ENCODE measurements around the gene UBXN4. TPM values are rescaled to one million over a fixed set of nuclear protein-coding genes. Genes with fewer than 3 reads are reported as not detected.
"Not testable (repeated sequence)": the region's sequence is repeated elsewhere in the genome, so short reads cannot be mapped to it uniquely, and the experiment has no call there.

UBXN4 gene, protein sequence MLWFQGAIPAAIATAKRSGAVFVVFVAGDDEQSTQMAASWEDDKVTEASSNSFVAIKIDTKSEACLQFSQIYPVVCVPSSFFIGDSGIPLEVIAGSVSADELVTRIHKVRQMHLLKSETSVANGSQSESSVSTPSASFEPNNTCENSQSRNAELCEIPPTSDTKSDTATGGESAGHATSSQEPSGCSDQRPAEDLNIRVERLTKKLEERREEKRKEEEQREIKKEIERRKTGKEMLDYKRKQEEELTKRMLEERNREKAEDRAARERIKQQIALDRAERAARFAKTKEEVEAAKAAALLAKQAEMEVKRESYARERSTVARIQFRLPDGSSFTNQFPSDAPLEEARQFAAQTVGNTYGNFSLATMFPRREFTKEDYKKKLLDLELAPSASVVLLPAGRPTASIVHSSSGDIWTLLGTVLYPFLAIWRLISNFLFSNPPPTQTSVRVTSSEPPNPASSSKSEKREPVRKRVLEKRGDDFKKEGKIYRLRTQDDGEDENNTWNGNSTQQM
- total RNA-seq (100 to 1,000 TPM; 142 TPM), polyA plus RNA-seq (100 to 1,000 TPM in 2 of 3 donors, 10 to 100 TPM in 1; 89.4 to 117 (median 110) TPM), total RNA-seq (145 to 220 (median 157) reads per million in 6 experiments)

DNA sequence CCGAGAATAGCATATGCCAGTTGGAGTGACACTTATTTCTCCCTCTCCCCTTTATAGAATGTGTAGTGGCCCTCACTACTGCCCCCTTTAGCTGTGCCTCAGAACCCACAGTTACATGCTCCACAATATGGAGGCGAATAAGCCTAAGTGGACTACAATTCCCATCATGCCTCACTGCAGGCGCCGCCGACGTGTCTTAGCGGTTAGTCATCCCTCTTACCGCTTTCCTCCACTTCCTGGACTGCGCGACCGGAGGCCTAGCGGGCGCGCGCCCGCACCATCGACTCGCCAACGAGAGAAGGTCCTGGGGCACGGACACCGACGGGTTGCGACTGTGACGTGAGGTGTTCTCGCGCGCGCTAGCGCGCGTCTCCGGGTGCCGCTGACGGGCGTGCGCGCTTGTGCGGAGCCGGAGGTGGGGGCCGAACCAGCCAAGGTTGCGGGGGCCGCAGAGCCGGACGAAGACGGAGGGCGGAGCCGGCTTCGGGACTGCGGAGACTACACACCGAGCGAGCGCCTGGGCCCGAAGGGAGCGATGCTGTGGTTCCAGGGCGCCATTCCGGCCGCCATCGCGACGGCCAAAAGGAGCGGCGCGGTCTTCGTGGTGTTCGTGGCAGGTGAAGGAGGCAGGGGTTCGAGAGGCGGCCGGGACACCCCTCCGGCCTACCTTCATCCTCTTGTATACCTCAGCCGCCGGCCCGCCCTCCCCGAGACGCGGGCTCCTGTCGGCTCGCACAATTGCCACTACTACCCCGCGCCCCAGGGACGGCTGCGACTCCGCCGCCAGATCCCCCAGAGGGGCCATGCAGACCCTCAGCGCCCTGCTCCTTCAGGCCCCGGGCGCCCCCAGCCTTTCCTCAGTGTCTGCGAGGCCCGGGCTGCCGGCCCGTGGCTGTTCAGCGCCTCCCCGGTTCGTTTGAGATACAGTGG is at the start of gene UBXN4:
UBXN4 (plus strand) TSS at position 461 of the 930 bp plus-strand sequence; CDS start at position 536, 75 bp downstream.
- POLR2A ChIA-PET, result interaction anchor here (0.6 to 1.5 kb wide), 14 partner anchors 9 to 823 kb away, joined by 3 to 9 read pairs (median 4); partner anchors contain the start of genes CCNT2, MCM6 and ZRANB3
- peaks cover 0 to 4% (median 0%) of the 10 kb centered on the region in 9 donors for H3K9me3 Mint-ChIP-seq
- no peaks in the 10 kb centered on the region for H3K27me3 Mint-ChIP-seq
- H3K4me1 Mint-ChIP-seq, result peaks cover 24 to 42% (median 39%) of the 10 kb centered on the region in 4 donors
- H3K4me3 Mint-ChIP-seq, result peak within 1 kb of the TSS; percentile 90 to 99 (median 97)
- DNase-seq, result peak; percentile 78 to 98 (median 90)
- peak within 1 kb of the TSS; percentile 91 to 98 (median 98) for H3K27ac Mint-ChIP-seq
- H3K36me3 Mint-ChIP-seq, result peaks cover 0 to 13% (median 2%) of the 10 kb centered on the region in 3 donors
- ATAC-seq, result peak; percentile 90 to 91

DNA sequence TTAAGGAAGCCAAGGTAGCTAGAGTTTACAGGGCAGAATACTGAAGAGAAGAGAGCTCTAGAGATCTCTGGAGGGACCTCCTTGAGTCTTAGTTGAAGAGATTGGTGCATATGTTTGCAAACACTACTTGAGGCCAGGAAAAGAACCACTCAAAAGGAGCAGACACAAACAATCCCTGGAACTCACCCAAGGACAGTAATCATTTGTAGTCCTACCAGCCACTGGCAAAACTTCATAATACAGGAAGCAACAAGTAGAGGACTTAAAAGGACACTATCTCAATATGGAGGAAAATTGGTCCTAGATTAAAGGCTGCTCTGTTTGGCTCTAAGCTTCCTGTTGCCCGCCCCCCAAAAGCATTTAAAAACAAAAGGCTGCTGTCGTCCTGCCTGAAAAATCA is 46.9 kb upstream of the UBXN4 start:
- Mint-ChIP-seq H3K36me3 (peaks cover 10 to 25% (median 15%) of the 10 kb centered on the region in 3 donors), H3K9me3 (no peaks in the 10 kb centered on the region), H3K27me3 (no peaks in the 10 kb centered on the region), H3K4me3 (no peak overlapping the region), H3K27ac (peak overlapping the region in 9 of 10 donors; percentile 5 to 89 (median 52)), H3K4me1 (peaks cover 10 to 40% (median 31%) of the 10 kb centered on the region in 4 donors)
- DNase-seq (no peak), ATAC-seq (no peak)
- POLR2A ChIA-PET, result no interaction called here

DNA sequence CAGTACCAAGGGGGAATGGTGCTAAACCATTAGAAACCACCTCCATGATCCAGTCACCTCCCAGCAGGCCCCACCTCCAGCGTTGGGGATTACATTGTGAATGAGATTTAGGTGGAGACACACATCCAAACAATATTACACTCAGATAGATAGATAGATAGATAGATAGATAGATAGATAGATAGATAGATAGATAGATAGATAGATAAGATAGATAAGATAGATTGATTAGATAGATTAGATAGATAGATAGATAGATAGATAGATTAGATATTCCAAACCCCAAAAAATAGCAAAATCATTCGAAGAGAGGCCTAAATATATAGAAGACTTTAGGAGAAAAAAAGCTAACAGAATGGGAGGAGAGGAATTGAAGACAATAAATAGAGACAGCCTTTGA is 42.8 kb upstream of the UBXN4 start:
- DNase-seq, result no peak
- no peaks in the 10 kb centered on the region for H3K27me3 Mint-ChIP-seq
- no peak for ATAC-seq
- peaks cover 5 to 15% (median 12%) of the 10 kb centered on the region in 4 donors for H3K4me1 Mint-ChIP-seq
- H3K9me3 Mint-ChIP-seq, result no peaks in the 10 kb centered on the region
- POLR2A ChIA-PET, result no interaction called here
- H3K36me3 Mint-ChIP-seq, result peaks cover 10 to 30% (median 13%) of the 10 kb centered on the region in 3 donors
- H3K27ac Mint-ChIP-seq, result no peak overlapping the region
- H3K4me3 Mint-ChIP-seq, result no peak overlapping the region

DNA sequence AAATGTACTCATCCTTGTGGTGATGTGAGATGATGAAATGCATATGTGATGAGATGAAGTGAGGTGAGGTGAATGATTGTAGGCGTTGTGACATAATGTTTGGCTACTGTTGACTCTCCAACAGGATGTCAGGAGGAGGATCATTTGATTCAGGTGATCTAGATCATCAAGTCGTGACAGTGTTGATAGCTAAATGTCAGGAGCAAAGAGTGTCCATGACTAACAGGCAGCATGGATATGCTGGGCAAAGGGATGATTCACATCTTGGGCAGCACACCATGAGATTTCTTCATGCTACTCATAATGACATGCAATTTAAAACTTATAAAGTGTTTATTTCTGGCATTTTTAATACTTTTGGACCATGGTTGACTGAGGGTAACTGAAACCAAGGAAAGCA is 40.2 kb upstream of the UBXN4 start:
- DNase-seq (no peak), ATAC-seq (no peak)
- Mint-ChIP-seq H3K36me3 (peaks cover 0 to 12% (median 0%) of the 10 kb centered on the region in 3 donors), H3K9me3 (no peaks in the 10 kb centered on the region), H3K4me1 (no peaks in the 10 kb centered on the region), H3K27me3 (no peaks in the 10 kb centered on the region), H3K4me3 (no peak overlapping the region), H3K27ac (peak overlapping the region in 1 of 10 donors; percentile 25)
- POLR2A ChIA-PET, result no interaction called here

DNA sequence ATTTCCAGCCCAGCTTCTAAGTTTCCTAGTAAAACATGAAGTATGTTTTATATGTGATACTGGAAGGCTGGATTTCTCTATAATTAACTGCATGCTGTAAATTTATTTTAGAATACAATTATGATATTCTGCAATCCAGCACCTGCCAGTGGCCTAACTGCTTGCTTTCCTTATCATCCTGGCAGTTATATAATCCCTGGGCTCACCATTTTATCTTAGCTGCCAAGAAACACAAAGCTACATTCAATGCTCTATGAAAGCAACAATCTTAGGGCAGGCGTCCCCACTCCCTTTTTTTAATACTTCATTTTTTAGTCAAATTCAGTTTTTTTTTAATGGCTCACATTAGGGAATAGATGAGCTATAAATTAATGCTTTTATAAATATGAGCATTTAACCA is 38.4 kb upstream of the UBXN4 start:
- ATAC-seq, result no peak
- Mint-ChIP-seq H3K4me1 (no peaks in the 10 kb centered on the region), H3K27ac (no peak overlapping the region), H3K9me3 (no peaks in the 10 kb centered on the region), H3K27me3 (no peaks in the 10 kb centered on the region), H3K4me3 (no peak overlapping the region), H3K36me3 (peaks cover 0 to 5% (median 0%) of the 10 kb centered on the region in 3 donors)
- no peak for DNase-seq
- POLR2A ChIA-PET, result interaction anchor here (0.6 kb wide), 1 partner anchor 555 kb away, joined by 5 read pairs; no protein-coding TSS in a partner anchor

DNA sequence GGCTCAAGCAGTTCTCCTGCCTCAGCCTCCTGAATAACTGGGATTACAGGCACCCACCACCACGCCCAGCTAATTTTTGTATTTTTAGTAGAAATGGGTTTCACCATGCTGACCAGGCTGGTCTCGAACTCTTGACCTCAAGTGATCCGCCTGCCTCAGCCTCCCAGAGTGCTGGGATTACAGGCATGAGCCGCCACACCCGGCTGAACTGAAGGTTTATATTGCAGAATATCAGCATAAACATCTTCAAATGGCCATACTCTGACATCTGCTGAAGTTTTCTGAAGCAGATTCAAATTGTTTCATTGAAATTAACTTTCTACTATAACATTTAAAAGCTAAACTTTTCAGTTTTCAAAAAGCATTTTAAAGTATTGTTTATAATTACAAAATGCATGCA is 37.6 kb upstream of the UBXN4 start:
- DNase-seq, H3K27me3 Mint-ChIP-seq, H3K9me3 Mint-ChIP-seq, H3K36me3 Mint-ChIP-seq, POLR2A ChIA-PET, H3K4me1 Mint-ChIP-seq, H3K27ac Mint-ChIP-seq, ATAC-seq, H3K4me3 Mint-ChIP-seq: not testable (repeated sequence)

DNA sequence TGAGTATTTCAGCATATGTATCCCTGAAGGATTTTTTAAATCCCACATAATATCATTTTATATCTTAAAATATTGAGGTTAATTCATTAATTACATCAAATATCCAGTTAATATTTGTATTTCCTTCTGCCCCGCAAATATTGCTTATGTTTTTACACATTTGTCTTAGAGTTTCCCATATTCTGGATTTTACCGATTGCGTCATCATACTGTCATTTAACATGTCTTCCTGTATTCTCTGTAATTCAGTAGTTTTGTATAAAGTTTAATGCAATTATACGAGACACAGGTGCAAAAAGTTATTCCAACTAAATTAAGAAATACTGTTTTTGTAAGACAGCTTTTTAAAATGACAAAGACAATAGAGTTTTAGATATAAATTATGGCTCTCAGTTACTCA is 33.5 kb upstream of the UBXN4 start:
- Mint-ChIP-seq H3K4me1 (peaks cover 0 to 5% (median 1%) of the 10 kb centered on the region in 4 donors), H3K9me3 (no peaks in the 10 kb centered on the region), H3K4me3 (no peak overlapping the region), H3K27me3 (no peaks in the 10 kb centered on the region), H3K27ac (no peak overlapping the region), H3K36me3 (peaks cover 0 to 16% (median 5%) of the 10 kb centered on the region in 3 donors)
- POLR2A ChIA-PET, result interaction anchor here (0.6 kb wide), 1 partner anchor 94 kb away, joined by 5 read pairs; no protein-coding TSS in a partner anchor
- no peak for ATAC-seq
- DNase-seq, result no peak

DNA sequence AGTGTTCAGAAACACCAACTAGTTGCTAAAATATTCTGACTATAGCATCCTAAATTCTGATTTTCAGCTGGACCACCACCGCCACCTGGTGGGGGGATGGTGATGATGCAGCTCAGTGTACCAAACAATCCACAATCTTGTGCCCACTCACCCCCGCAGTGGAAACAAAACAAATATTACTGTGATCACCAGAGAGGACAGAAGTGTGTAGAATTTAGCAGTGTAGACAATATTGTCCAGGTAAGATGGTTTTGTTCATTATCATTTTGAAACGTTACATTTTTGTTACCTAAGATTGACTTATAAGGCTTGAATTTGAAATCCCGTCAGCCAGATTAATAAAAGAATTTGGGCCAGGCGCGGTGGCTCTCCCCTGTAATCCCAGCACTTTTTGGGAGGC is 31.7 kb upstream of the UBXN4 start:
- DNase-seq (peak; percentile 52 to 83 (median 72)), ATAC-seq (peak; percentile 62 to 64)
- Mint-ChIP-seq H3K36me3 (peaks cover 2 to 30% (median 5%) of the 10 kb centered on the region in 3 donors), H3K4me3 (no peak overlapping the region), H3K27ac (peak overlapping the region in 3 of 10 donors; percentile 0 to 16 (median 14)), H3K4me1 (peaks cover 0 to 5% (median 1%) of the 10 kb centered on the region in 4 donors), H3K9me3 (no peaks in the 10 kb centered on the region), H3K27me3 (no peaks in the 10 kb centered on the region)
- POLR2A ChIA-PET, result interaction anchor here (0.9 to 1.5 kb wide), 5 partner anchors 31 to 706 kb away, joined by 3 to 6 read pairs (median 4); partner anchors contain the start of genes R3HDM1 and UBXN4

DNA sequence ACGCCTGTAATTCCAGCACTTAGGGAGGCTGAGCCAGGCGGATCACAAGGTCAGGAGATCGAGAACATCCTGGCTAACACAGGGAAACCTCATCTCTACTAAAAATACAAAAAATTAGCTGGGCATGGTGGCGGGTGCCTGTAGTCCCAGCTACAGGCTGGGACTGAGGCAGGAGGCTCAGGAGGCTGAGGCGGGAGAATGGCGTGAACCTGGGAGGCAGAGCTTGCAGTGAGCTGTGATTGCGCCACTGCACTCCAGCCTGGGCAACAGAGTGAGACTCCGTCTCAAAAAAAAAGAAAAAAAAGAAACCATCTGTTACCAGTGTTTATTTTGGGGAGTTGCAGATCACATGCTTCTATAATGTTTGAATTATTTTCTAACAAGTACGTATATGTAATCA is 26.6 kb upstream of the UBXN4 start:
- peaks cover under 1 to 54% (median 8%) of the 10 kb centered on the region in 3 donors for H3K36me3 Mint-ChIP-seq
- H3K4me1 Mint-ChIP-seq, H3K9me3 Mint-ChIP-seq, H3K27ac Mint-ChIP-seq, H3K4me3 Mint-ChIP-seq, POLR2A ChIA-PET, DNase-seq, H3K27me3 Mint-ChIP-seq, ATAC-seq: not testable (repeated sequence)

DNA sequence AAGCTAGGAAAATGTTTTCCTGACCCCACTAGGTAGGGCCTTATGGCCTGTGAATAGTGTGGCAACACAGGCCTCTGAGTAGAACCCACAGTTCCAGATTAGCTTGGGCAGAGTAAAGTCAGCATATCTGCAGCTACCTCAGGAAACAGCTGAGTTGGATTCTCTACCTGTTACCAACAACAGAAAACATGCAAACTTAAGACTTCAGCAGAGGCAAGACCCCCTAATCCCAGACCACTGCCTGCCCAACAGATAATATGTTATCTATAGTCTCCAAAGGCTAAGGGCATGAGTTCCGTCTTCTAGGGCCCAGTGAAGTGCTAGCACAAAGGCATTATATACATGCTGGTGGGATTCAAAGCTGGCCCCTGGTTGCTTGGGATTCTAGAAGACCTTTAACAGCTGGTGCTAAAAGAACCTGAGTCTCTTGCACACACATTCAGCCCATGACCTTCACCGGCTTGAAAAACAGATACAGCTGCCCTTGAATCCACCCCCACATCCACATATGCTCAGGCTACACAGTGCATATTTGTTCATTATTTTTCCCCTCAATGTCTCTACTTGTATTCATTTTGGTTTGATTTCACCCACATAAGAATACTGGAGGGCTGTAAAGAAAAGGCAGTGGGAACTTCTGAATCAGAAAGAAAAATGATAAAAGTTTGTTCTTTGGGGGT is 13.5 kb upstream of the UBXN4 start:
- Mint-ChIP-seq H3K27ac (peak overlapping the region in 3 of 10 donors; percentile 45 to 59 (median 56)), H3K4me1 (peaks cover 5 to 9% (median 9%) of the 10 kb centered on the region in 4 donors), H3K27me3 (no peaks in the 10 kb centered on the region), H3K9me3 (peaks cover 0 to 1% (median 0%) of the 10 kb centered on the region in 9 donors), H3K36me3 (peaks cover 0 to 24% (median 6%) of the 10 kb centered on the region in 3 donors), H3K4me3 (no peak overlapping the region)
- DNase-seq (no peak), ATAC-seq (no peak)
- POLR2A ChIA-PET, result no interaction called here

DNA sequence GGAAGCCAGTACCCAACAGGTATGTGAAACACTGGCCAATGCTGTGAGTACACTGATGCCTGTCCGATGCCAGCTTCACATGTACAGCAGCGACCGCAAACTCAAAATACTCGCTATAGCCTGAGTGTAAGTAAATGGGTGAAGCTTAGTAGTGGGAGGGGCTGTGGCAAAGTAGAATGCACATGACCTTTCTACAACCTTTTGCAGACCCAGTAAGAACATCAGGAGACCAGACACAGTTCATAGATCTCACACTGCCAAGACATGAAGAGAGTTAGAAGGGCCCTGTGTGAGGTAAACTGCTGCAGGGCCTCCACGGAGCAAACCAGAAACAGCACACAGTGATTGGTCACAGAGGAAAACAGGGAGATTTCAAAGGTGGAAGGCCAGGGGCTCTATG is 9.1 kb upstream of the UBXN4 start:
- ATAC-seq (peak; percentile 57 to 76), DNase-seq (peak in 2 of 10 donors; percentile 25 to 38)
- no peaks in the 10 kb centered on the region for H3K36me3 Mint-ChIP-seq
- POLR2A ChIA-PET, result interaction anchor here (2.1 kb wide), 1 partner anchor 9 kb away, joined by 9 read pairs; the partner anchor contains the start of gene UBXN4
- no peaks in the 10 kb centered on the region for H3K9me3 Mint-ChIP-seq
- H3K27ac Mint-ChIP-seq, result peak overlapping the region; percentile 64 to 93 (median 84)
- peak overlapping the region; percentile 2 to 75 (median 58) for H3K4me3 Mint-ChIP-seq
- H3K4me1 Mint-ChIP-seq, result peaks cover 17 to 32% (median 25%) of the 10 kb centered on the region in 4 donors
- H3K27me3 Mint-ChIP-seq, result no peaks in the 10 kb centered on the region

Data from naive thymus-derived CD8-positive, alpha-beta T cell (primary cell).